NCI-H1092 treated with DMSO at 0.1 percent for 48 hours (cell line): ENCODE results near the gene PCDHAC2.

ENCODE experiments used
- DNase-seq: peaks from one replicate; lab custom pipeline; 2025; lab: John Stamatoyannopoulos, UW

The PCDHAC2 gene

GRCh38 chr5:140966293-140967225 is at the start of gene PCDHAC2:
TSS of gene PCDHAC2 (plus strand) at chr5:140966476. CDS start at chr5:140966767, 291 bp downstream.
- DNase-seq, result peak; percentile 44

- DNase-seq, result no peak
Measured at GRCh38 chr5:140923601-140924000, 42.7 kb upstream of the PCDHAC2 start.

DNA sequence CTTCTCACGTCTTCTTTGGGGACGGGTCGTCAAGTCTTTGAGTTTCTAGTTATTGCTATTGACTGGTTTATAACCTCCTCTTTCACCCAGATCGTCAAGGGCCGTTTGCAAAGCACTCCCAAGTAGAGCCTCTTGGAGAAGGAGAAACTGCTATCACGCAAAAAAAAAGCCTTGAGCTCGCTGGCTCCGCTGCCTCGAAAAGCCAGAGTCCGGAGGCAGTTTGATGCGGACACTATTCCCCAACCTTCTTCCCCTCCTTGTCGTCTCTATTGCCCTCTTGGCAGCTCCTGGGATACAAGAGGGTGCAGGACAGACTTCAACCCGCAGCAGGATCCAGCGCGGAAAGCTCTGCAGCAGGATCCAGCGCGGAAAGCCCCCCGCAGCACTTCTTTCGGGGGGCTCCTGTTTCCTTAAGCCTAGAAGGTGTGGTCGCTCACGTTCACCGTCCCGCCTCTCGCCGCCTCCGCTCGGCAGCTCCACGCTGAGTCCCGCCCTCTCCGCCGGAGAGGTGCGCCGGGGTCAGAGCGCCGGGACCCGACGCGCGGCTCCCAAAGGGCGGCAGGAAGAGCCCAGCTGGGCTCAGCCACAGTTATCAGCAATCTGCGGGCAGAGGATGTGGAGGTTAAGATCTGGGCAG is 40.4 kb upstream of the PCDHAC2 start, which contains the start of gene PCDHAC1:
Gene PCDHAC1, plus strand, starts transcription at position 494 of the 637 bp plus-strand sequence. CDS start 594 bp downstream, outside the sequence.
- no peak for DNase-seq

DNA sequence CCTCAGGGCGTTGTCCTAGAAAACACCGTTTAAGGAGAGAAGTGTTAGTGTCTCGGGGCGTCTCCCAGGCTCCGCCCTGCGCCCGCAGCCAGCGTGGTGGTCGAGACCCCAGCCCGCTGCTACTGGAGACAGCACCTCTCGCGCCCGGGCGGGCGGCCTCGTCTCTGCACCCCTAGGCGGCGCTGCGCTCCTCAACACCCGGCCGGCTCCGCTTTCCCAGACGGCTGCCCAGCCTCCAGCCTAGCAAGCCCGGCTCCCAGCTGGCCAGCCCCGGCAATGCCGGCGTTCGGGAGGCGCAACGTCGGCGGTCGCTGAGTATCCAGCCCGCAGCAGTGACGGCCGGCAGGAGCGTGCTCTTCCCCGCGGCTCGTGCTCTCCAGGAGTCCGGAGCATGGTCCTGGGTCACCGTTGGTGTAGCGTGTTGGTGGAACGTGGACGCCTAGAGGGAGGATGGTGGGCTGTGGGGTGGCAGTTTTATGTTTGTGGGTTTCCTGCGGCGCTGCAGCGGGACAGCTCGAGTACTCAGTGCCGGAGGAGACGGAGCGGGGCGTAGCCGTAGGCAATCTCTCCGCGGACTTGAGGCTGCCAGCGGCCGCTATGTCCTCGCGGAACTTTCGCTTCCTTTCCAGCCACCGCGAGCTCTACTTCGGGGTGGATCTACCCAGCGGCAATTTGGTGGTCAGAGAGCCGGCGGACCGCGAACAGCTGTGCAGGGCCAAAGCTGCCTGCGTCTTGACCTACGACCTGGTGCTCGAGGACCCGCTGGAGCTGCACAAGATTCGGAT is 39.6 kb upstream of the PCDHAC2 start:
- DNase-seq, result peak; percentile 72

- DNase-seq, result no peak
Measured at GRCh38 chr5:140927228-140927573, 39.1 kb upstream of the PCDHAC2 start.

DNA sequence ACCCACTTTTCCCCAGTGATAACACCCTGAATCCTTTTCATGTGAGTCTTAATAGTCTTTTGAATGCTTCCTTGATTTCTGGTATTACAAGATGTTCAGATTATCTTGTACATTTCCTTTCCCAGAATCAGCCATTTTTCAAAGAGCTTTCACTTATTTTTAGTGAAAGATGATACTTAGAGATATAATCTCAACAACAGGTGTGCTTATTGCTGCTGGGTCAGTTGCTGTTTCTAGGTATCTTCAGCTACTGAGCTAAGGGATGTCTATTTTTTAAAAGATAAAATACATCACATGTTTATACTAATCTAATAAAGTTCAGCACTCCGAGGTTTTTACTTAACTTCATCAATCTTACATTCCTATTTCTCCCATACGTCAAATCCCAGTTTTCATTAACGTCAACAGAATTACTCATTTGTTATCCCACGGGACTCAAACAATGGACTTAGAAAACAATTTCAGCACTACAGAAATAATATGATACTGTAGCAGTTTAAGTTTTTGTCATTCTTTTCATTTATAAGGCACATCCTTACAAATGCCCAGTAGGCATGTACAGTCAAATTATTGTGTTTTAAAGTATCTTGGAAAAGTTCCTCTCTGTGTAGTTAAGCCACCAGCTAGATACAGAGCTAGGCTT is 31.2 kb upstream of the PCDHAC2 start:
- no peak for DNase-seq

- DNase-seq, result no peak
Measured at GRCh38 chr5:140946578-140946977, 19.7 kb upstream of the PCDHAC2 start.

GRCh38 chr5:140951636-140952035 is 14.6 kb upstream of the PCDHAC2 start:
- no peak for DNase-seq

- DNase-seq, result no peak
Measured at GRCh38 chr5:140953234-140953633, 13.0 kb upstream of the PCDHAC2 start.

DNA sequence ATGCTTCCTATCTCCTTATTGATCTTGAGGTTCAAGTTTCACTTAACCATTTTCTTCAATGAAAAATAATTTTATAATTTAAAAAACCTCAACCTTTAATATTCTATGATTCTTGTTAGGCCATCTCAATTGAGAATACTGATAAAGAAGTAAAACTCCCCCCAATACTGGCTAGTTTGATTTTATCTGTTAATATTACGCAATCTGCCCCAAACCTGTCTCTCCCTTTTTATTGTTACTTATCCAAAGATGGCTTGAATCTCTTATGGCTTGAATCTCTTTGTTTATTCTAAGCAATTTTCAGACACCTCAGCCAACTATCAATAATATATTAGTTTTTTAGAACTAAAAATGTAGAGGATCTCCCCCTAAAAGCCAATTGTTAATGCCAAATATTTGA is 4.1 kb upstream of the PCDHAC2 start:
- no peak for DNase-seq

GRCh38 chr5:140964356-140964755 is 1.9 kb upstream of the PCDHAC2 start:
- no peak for DNase-seq

DNA sequence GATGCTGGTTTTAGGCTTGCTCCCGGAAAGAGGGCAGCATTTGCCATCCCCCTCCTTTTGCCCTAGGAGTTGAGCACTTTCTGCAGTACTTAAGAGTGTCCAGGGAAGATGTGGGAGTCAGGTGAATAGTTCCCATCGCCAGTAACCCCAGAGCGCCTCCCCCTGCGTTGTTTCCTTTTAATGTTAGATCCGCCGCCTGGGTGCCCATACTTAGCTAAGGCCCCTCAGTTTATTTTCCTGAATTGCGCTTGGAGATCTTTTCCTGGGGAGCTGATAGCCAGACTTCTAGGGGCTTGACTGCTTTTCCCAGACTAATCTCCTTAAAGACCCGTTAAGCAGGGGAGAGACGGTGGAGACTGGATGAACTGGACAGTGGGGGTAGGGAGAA is 377 bp upstream of the PCDHAC2 start:
- DNase-seq, result peak; percentile 33

- DNase-seq, result no peak
Measured at GRCh38 chr5:140967226-140967893, 1.1 kb downstream of the PCDHAC2 start.

- DNase-seq, result no peak
Measured at GRCh38 chr5:140969880-140970279, 3.6 kb downstream of the PCDHAC2 start.

DNA sequence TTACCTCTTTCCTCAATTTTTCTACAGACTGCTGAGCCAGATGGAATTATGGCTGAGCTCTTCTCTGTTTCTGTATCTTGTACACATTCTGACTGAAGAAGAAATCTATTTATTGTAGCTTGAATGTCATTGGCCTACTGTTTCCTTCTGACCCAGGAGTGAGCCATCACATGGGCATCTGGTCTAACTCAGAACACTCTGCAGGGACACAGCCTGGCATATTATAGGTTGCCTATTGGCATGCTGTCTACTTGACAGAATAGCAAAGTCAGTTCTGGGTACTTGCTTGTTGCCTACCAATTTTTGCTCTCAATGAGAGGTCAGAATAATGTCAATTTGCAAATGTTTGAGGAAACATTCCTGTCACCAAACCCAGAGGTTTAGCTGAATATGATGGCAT is 7.3 kb downstream of the PCDHAC2 start:
- DNase-seq, result no peak

DNA sequence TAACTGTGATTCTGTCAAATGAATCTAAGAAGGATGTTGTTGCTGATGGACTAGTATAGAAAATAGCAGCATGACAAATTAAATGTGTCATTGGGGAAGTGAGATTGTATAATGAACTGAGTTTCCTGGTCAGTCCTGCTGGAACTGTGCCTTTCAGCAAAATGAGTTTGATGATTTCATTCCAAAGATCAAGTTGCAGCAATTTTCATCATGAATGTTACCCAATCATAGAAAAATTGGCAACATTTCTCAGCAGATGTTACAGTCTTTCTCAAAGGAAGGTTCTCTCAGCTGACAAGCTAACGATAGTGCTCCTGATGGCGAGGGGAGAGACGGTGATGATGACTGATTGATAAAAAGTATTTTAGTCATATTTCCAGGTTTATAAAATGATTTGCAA is 10.7 kb downstream of the PCDHAC2 start:
- no peak for DNase-seq

GRCh38 chr5:140978260-140978659 is 12.0 kb downstream of the PCDHAC2 start:
- no peak for DNase-seq

DNA sequence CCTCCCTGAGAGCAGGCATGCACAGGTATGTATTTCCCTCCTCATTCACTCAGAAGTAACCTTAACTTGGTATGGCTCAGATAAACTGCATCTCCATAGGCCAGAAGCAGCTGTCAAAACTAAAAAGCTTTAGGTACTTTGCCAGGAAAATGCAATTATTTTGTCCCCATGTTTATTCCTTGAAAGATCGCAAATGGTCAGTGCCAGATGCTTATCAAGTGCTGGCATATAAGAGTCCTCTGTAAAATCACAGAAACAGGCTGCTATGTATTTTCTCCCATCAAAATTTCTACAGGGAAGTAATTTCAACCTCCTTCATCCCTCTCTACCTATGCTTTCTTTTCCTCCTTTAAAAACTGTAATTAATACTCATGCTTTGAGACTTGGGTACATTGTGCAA is 12.7 kb downstream of the PCDHAC2 start:
- no peak for DNase-seq

GRCh38 chr5:140982083-140982716 is 15.9 kb downstream of the PCDHAC2 start:
- DNase-seq, result no peak

GRCh38 chr5:140986117-140986521 is 19.8 kb downstream of the PCDHAC2 start:
- no peak for DNase-seq

DNA sequence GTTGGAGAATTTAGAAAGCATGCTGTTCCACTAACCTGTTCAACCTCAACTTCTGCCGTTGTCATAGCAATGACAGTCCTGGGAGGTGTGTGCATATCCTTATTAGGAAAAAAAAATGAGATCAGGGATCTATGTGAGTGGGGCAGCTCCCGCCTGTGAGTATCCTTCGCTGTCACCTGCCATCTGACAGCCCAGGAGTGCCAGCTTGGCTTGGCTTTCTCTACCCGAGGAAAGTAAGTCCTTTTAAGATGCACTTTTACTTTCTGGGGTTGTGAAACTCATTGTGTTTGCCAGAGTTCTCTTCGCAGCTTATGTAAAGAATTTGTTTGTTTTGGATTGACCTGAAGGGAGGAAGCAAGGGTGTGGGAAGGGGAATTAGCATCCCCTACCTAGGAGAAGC is 21.8 kb downstream of the PCDHAC2 start:
- no peak for DNase-seq
